Putamen (tissue), 1 donor: ENCODE results near the gene PPP4R3C.
"Not testable (repeated sequence)": the region's sequence is repeated elsewhere in the genome, so short reads cannot be mapped to it uniquely, and the experiment has no call there.

Source experiments
- DNase-seq: peaks from one replicate; pipeline ENCODE4 v3.0.0-alpha.2; 2016; ENCODE audit warnings: low spot score

The PPP4R3C gene

DNA sequence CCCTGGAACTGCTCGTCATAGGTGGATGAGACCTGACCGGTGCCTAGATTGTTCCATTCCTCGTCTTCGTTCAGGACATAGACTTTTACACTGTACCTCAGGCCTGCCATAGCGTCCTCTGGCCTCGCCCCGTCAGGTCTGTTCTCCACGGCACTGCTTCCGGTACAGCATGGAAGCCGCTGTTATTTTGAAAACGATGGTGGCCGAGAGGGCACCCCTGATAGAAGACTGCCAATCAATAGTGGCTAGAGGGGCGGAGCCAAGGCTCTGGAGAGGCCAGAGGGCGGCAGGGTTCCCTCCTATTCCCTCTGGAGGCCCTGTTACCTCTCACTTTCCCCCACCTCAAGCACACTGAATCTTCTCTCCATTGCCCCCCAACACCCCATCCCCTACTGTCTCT, at the start of gene PPP4R3C:
Gene PPP4R3C (minus strand): TSS at position 155 of the 400 bp plus-strand sequence. CDS start 45 bp downstream, at position 110.
- DNase-seq = no peak

DNA sequence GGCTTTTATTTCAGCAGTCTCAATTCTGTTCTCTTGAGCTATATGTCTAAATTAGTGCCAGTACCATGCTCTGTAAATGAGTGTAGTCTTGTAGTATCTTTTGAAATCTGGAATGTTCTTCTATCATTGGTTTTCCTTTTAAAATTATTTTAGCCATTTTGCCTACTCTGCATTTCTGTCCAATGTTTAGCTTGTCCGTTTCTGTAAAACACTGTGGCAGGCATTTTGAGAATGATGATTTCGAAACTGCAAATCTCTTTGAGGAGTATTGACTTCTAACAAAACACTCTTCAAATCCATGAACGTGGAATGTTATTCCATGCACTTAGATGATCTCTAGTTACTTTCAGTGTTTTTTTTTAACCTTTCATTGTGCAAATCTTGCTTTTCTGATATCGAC, 28.3 kb upstream of the PPP4R3C start:
- no peak for DNase-seq

DNA sequence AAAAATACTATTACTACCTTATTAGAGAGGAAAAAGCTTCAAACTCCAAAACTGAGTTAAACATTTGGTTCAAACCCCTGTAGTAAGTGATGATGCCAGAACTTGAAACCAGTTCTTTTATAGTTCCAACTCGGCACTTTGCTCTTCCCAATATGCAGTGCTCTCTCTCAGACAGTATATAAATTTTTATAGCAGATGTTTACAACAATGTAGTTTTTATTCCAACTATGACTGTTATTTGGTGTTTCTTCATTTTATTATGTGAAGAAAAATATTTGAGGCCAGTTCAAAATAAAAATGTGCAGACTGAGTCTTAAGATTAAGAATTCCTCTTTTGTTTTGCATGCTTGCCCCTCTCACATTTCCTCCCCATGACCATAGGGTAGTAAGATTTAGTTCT, 2.9 kb upstream of the PPP4R3C start:
- DNase-seq = no peak

DNA sequence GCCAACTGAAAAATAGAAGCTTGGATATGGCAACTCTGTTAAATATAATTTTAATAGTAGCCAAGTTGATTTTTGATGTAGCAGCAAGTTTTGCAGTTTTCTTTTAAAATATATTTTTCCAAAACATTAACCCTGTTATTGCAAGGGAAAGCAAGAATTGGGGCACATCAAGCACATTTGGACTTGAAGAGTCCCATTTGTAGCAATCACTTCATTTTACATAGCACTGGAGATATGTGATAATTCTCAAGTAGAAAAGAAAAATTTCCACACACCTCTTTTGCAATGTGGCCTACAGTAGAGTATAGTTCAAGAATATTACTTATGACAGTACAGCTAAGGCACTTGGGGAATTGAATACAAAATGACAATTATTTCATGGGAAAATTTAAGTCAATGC, 1.9 kb upstream of the PPP4R3C start:
- no peak for DNase-seq

DNA sequence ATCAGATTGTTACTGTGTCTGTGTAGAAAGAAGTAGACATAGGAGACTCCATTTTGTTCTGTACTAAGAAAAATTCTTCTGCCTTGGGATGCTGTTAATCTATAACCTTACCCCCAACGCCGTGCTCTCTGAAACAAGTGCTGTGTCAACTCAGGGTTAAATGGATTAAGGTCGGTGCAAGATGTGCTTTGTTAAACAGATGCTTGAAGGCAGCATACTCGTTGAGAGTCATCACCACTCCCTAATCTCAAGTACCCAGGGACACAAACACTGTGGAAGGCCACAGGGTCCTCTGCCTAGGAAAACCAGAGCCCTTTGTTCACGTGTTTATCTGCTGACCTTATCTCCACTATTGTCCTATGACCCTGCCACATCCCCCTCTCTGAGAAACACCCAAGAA, 4.0 kb downstream of the PPP4R3C start:
- DNase-seq = not testable (repeated sequence)

DNA sequence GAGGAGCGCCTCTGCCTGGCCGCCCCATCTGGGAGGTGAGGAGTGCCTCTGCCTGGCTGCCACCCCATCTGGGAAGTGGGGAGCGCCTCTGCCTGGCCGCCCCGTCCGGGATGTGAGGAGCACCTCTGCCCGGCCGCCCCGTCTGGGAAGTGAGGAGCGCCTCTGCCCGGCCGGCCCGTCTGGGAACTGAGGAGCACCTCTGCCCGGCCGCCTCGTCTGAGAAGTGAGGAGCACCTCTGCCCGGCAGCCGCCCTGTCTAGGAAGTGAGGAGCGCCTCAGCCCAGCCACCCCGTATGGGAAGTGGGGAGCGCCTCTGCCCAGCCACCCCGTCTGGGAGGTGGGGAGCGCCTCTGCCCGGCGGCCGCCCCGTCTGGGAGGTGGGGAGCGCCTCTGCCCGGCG, 4.6 kb downstream of the PPP4R3C start:
- not testable (repeated sequence) for DNase-seq

DNA sequence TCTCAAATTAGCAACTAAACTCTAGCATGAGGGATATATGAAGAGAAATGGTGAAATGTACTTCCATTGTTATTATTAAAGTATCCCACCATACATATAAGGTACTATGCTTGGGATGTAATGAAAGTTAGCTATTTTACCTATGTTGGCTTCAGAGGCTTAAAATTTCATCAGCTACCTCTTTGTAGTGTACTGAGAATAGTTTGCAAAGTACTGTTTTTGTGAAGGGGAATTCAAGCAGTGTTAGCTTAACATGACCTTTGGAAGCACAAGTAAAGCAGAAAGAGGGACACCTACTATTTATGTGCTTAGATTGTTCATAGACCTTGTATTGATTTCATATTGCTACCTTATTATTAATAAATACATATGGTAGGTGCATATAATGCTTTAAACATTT, 11.8 kb downstream of the PPP4R3C start:
- DNase-seq = no peak

DNA sequence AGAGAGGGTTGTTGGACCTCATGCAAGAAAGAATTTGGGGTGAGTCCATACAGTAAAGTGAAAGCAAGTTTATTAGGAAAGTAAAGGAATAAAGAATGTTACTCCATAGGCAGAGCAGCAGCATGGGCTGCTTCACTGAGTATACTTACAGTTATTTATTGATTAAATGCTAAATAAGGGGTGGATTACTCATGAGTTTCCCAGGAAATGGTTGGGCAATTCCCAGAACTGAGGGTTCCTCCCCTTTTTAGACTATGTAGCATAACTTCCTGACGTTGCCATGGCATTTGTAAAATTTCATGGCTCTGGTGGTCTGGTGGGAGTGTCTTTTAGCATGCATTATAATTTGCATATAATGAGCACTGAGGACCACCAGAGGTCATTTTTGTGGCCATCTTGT, 16.7 kb downstream of the PPP4R3C start:
- DNase-seq = no peak

DNA sequence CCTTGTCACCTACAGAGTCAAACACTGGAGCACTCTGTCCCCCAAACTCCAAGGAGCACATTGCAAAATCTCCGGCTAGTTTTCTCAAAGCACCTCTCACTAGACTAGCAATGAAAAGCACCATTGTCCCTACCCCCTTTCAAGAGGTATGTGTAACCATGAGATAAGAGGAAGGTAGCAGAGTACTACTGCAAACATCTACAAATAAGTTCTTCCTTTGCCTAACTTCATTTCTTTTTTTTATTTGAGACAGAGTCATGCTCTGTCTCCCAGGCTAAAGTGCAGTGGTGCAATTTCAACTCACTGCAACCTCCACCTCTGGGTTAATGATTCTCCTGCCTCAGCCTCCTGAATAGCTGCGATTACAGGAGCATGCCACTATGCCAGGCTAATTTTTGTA, 17.7 kb downstream of the PPP4R3C start:
- DNase-seq = no peak

DNA sequence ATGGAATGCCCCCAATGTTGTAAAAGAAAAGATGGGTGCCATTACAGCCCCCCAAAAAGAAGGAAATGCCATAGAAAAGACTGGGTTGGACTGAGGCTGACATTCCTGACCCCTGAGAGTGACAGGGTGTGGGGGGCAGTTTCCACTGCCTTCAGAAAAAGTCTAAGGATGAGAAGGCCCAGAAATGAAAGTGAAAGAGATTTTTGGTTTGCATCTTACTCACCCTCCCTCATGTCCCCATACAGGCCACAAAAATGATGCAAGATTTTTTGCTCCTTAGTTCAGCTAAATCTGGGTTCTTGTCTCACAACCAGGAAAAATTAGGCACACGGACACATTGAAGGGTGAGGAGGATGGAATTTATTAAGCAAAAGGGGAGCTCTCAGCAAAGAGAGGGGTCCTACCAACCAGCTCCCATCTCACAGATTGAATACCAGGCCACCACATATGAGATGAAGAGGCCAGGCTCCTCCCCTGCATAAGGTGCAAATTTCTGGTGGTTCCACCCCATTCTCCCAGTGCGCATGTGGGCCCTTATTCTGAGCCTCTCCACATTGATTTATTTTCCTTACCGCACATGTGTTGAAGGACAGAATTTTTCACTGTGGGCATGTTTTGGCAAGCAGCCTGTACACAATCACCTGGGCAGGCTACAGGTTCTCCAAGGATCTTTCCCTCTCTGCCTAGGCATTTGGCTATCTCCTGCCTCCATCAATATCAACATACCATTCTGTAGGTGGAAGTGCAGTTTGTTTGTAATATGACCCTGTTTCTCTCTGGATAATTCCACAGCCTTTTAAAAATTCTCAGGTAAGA, 18.8 kb downstream of the PPP4R3C start:
- DNase-seq = no peak

DNA sequence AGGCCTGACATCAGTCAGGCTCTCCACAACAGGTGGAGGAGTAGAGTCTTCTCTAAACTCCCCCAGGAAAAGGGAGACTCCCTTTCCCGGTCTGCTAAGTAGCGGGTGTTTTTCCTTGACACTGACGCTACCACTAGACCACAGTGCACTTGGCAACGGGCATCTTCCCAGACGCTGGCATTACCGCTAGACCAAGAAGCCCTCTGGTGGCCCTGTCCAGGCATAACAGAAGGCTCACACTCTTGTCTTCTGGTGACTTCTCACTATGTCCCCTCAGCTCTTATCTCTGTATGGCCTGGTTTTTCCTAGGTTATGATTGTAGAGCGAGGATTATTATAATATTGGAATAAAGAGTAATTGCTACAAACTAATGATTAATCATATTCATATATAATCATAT, 20.7 kb downstream of the PPP4R3C start:
- not testable (repeated sequence) for DNase-seq

DNA sequence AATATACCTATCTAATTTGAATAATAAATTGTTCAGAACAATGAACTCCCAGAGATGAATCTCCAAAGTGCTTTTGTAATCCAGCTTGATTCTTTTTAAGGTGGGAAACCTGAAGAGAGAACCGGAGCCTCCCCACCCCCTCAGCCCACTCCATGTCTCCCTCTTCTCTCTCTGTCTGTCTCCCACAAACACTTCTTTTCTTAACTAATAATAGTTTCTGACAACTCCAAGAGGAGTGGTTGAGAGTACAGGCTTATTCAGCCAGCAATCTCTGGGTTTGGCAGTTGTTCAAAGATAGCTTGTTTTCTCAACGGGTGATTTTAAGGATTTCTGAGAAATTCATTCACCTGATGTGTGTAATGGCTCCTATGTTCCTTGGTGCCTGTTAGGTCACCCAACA, 23.4 kb downstream of the PPP4R3C start:
- no peak for DNase-seq

DNA sequence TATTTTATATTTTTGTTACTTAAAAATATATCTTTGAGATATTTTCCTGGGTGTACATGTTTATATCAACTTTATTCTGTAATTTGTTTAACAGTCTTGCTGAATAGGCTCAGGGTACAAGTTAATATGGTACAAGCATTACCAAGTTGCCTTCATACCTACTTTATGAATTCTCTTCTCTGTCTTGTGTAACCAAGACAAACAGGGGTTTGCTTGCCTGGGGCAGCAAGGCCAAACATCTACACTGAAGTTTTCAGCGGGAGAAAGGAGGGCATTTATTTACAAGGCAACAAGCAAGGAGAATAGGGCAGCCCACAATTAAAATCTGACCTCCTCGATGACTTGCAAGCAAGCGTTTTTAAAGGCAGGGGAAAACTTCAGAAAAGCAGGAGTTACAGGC, 24.2 kb downstream of the PPP4R3C start:
- no peak for DNase-seq

DNA sequence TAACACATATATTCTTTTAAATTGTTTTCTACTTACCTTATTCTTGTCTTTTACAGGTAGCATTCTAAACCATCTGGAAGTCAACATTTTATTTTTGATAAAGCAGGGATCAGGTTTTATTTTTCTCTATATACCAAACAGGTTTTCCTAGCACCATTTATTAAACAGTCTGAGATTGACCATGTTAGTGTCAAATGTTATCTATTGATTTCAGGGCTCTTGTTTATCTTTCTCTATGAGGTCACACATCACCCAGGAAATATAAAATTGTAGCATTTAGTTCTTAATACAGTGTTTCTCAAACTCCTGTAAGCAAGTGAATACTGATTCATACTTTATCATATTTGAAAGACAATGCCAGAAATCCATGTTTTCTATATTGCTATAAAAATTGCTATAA, 28.1 kb downstream of the PPP4R3C start:
- no peak for DNase-seq
